K562 (cell line): Measurements from ENCODE around the gene AGK. TPM values are rescaled to one million over a fixed set of nuclear protein-coding genes. Genes with fewer than 3 reads are reported as not detected.

Experiments used
- BDP1 ChIP-seq: IDR thresholded peaks from 3 replicates; pipeline ENCODE4 v1.6.1; 2011; ENCODE audit not compliant: insufficient read length, insufficient read depth
- BRCA1 ChIP-seq, 2 experiments: fragments of 450-650 bp in 1 of 2; sonication (generic) in 1 of 2; formaldehyde crosslinking in 1 of 2; IDR thresholded peaks; 2 replicates each; pipeline versions ENCODE4 v1.5.0 to v1.6.1; 2017 to 2020; ENCODE audit warnings: mild to moderate bottlenecking in 1 of 2, missing genetic modification reagents in 1 of 2
- BRD9 ChIP-seq: fragments of 450-650 bp; IDR thresholded peaks from 2 replicates; pipeline ENCODE4 v1.6.1; 2018; ENCODE audit warnings: low read depth; ENCODE audit not compliant: partially characterized antibody
- GTF2A2 ChIP-seq: IDR thresholded peaks from 2 replicates; pipeline ENCODE4 v1.6.1; 2016; ENCODE audit warnings: mild to moderate bottlenecking, missing genetic modification characterization, missing compliant biosample characterization
- KAT7 ChIP-seq: sonication (generic); formaldehyde crosslinking; IDR thresholded peaks from 2 replicates; pipeline ENCODE4 v1.8.0; 2022; ENCODE audit warnings: missing genetic modification reagents, mild to moderate bottlenecking, borderline replicate concordance
- KDM1A ChIP-seq, 2 experiments: fragments of 450-650 bp; IDR thresholded peaks; 2 replicates each; pipeline ENCODE4 v1.6.1; 2016; ENCODE audit warnings: mild to moderate bottlenecking in 2 of 2
- RAD21 ChIP-seq, 2 experiments: fragments of 250-450 bp in 1 of 2; fragments of 450-650 bp in 1 of 2; sonication (Bioruptor Pico) in 1 of 2; formaldehyde crosslinking in 1 of 2; IDR thresholded peaks in 1 of 2; conservative IDR thresholded peaks in 1 of 2; 2 replicates each; pipeline versions ENCODE4 v1.4.0 to v1.8.0; 2020 to 2022; ENCODE audit warnings: mild to moderate bottlenecking in 2 of 2, moderate library complexity in 1 of 2
- SMARCC2 ChIP-seq: fragments of 450-650 bp; IDR thresholded peaks from 2 replicates; pipeline ENCODE4 v1.6.1; 2017; ENCODE audit warnings: antibody characterized with exemption, moderate library complexity, mild to moderate bottlenecking, low read depth
- SMARCE1 ChIP-seq: fragments of 450-650 bp; IDR thresholded peaks from 2 replicates; pipeline ENCODE4 v1.7.1; 2016; ENCODE audit warnings: mild to moderate bottlenecking
- SPI1 ChIP-seq: IDR thresholded peaks from 2 replicates; pipeline ENCODE4 v1.6.1; 2011; ENCODE audit warnings: low read depth, low read length, control low read depth, borderline replicate concordance
- TCFL5 ChIP-seq: fragments of 250-450 bp; sonication (Bioruptor Pico); conservative IDR thresholded peaks from 2 replicates; pipeline ENCODE4 v1.6.1; 2021; ENCODE audit warnings: mild to moderate bottlenecking, moderate library complexity, matching md5 sums
- TFAM ChIP-seq: fragments of 250-450 bp; sonication (Bioruptor Pico); conservative IDR thresholded peaks from 2 replicates; pipeline ENCODE4 v1.5.0; 2021; ENCODE audit warnings: mild to moderate bottlenecking, moderate library complexity
- ZNF12 ChIP-seq: sonication (generic); formaldehyde crosslinking; IDR thresholded peaks from 2 replicates; pipeline ENCODE4 v1.4.0; 2020; ENCODE audit warnings: mild to moderate bottlenecking, missing genetic modification reagents
- ZNF212 ChIP-seq: fragments of 450-650 bp; formaldehyde crosslinking; IDR thresholded peaks from 2 replicates; pipeline ENCODE4 v1.4.0; 2020; ENCODE audit warnings: mild to moderate bottlenecking
- ZNF583 ChIP-seq: fragments of 250-450 bp; sonication (Bioruptor Pico); IDR thresholded peaks from 2 replicates; pipeline ENCODE4 v1.4.0; 2020
- polyA plus RNA-seq, 8 experiments: library from polyadenylated mRNA; depleted of rRNA in 4 of 8; stranded (reverse) in 5 of 8; unstranded in 3 of 8; fragments of >200 nt; fragmentation: Nextera tagmentation in 2 of 8; fragmentation: Illumina TruSeq in 1 of 8; extraction: Ambion mirVana in 2 of 8; extraction: Trizol in 1 of 8; gene quantifications; 2 replicates each; pipeline versions ENCODE4 v1.2.1 to v1.2.3, GENCODE V29; 2011 to 2014; ENCODE audit warnings: inconsistent platforms in 1 of 8, missing spikeins in 1 of 8
- total RNA-seq, 7 experiments: library from RNA; depleted of rRNA in 6 of 7; stranded (reverse); fragments of >200 nt in 6 of 7; fragmentation: Illumina TruSeq in 2 of 7; extraction: Trizol in 2 of 7; gene quantifications; 2 replicates each; pipeline versions ENCODE4 v1.2.1 to v1.2.3, GENCODE V29; 2011 to 2021; ENCODE audit warnings: low replicate concordance in 1 of 7
- TF ChIP-seq, protein P1 (sequence below): sonication (generic); formaldehyde crosslinking; IDR thresholded peaks from 2 replicates; pipeline ENCODE4 v1.8.1; 2023; ENCODE audit warnings: mild to moderate bottlenecking, missing genetic modification reagents

The AGK gene
- total and polyA plus RNA-seq, 9 of the 15 experiments (the other 6 are each of a cell fraction or from before 2014, with no cell fraction given), result 50.7 to 128 (median 71.8) TPM

DNA sequence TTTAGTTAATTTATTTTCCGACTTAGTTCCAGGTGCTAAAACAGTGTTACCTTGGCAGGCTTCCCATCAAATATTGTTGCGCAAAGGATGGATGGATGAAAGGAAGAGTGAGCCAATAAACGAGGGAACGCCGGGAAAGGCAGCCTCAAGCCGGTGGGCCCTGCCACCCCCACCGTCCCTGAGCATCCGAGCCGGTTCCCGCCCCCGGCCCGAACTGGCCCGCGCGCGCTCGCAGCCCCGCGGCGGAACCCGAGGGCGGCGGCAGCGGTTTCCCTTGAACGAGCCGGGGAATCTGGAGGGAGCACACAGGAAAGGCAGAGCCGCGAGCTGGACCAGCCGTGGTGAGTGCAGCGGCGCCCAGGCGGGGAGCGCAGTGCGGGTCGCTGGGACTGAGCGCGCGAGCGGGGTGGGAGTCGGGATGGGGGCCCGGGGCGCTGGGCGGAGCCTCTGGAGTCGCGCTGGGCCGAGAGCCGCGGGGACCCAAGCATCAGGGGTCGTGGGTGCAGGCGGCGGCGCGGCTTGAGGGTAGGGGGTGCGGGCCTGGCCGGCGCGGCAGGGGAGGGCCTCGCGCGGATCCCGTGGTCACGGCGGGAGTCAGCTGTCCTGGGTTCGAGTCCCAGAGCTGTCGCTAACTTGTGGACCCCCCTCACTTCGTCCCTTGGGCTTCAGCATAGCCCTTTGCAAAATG is at the start of gene AGK (continued):
- TF ChIP-seq BRCA1 (IDR thresholded peaks at IDR 0.05) (no peak), BRCA1 (CRISPR knock-in tag; IDR thresholded peaks at IDR 0.05) (no peak), ZNF583 (CRISPR knock-in tag) (no peak), GTF2A2 (tag) (peak; percentile 89), BDP1 (no peak), SPI1 (no peak), SMARCC2 (no peak), KDM1A (IDR thresholded peaks at IDR 0.05) (peak in 1 of 2 experiments; percentile 39; a peak in 2 of 4 replicates), ZNF212 (no peak), BRD9 (no peak), TFAM (CRISPR knock-in tag) (no peak), TCFL5 (no peak), RAD21 (CRISPR knock-in tag; conservative IDR thresholded peaks at IDR 0.05 in 1 of 2, IDR thresholded peaks at IDR 0.05 in 1 of 2) (no peak), KAT7 (CRISPR knock-in tag) (peak; percentile 100), SMARCE1 (no peak), ZNF12 (CRISPR knock-in tag) (peak; percentile 88)
- TF ChIP-seq, protein P1, sequence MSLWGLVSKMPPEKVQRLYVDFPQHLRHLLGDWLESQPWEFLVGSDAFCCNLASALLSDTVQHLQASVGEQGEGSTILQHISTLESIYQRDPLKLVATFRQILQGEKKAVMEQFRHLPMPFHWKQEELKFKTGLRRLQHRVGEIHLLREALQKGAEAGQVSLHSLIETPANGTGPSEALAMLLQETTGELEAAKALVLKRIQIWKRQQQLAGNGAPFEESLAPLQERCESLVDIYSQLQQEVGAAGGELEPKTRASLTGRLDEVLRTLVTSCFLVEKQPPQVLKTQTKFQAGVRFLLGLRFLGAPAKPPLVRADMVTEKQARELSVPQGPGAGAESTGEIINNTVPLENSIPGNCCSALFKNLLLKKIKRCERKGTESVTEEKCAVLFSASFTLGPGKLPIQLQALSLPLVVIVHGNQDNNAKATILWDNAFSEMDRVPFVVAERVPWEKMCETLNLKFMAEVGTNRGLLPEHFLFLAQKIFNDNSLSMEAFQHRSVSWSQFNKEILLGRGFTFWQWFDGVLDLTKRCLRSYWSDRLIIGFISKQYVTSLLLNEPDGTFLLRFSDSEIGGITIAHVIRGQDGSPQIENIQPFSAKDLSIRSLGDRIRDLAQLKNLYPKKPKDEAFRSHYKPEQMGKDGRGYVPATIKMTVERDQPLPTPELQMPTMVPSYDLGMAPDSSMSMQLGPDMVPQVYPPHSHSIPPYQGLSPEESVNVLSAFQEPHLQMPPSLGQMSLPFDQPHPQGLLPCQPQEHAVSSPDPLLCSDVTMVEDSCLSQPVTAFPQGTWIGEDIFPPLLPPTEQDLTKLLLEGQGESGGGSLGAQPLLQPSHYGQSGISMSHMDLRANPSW (CRISPR knock-in tag), result peak; percentile 45; the same call in 1 of the 2 replicates
